Activated CD8-positive, alpha-beta T cell treated with anti-CD3 and anti-CD28 coated beads for 36 hours (primary cell): ENCODE results near the gene MAP3K3. TPM values are rescaled to one million over a fixed set of nuclear protein-coding genes. Genes with fewer than 3 reads are reported as not detected.

Experiments
- ATAC-seq: fragments of 200-7000 bp; cut with Tn5 transposase; one replicate; pipeline ENCODE4 v1.10.0; 2021; ENCODE audit warnings: mild to moderate bottlenecking, moderate library complexity
- CTCF ChIA-PET: fragments of 350-600 bp; sonication (Branson Sonifier 250); formaldehyde crosslinking; loops from one replicate; lab custom pipeline; 2021; ENCODE audit warnings: antibody characterized with exemption; lab: Charles Lee
- POLR2A ChIA-PET: fragments of 350-600 bp; sonication (Branson Sonifier 250); formaldehyde crosslinking; loops from one replicate; lab custom pipeline; 2021; ENCODE audit warnings: antibody characterized with exemption; lab: Charles Lee
- DNase-seq: peaks from one replicate; pipeline ENCODE4 v3.0.0-alpha.2; 2020
- H3K27ac Mint-ChIP-seq: one replicate; pipeline ENCODE4 v1.8.0; 2021; ENCODE audit warnings: mild to moderate bottlenecking, mixed read lengths
- H3K27me3 Mint-ChIP-seq: one replicate; pipeline ENCODE4 v1.8.0; 2021; ENCODE audit warnings: mixed read lengths
- H3K36me3 Mint-ChIP-seq: one replicate; pipeline ENCODE4 v1.8.0; 2021; ENCODE audit warnings: low read depth, mixed read lengths
- H3K4me1 Mint-ChIP-seq: one replicate; pipeline ENCODE4 v1.8.0; 2021; ENCODE audit warnings: low read depth, mixed read lengths
- H3K4me3 Mint-ChIP-seq: one replicate; pipeline ENCODE4 v1.8.0; 2021; ENCODE audit warnings: mild to moderate bottlenecking, moderate library complexity, mixed read lengths
- H3K9me3 Mint-ChIP-seq: one replicate; pipeline ENCODE4 v1.8.0; 2021; ENCODE audit warnings: mixed read lengths
- intact Hi-C: fragments of 100-400 bp; cut with micrococcal nuclease; formaldehyde crosslinking; loops from one replicate; pipeline ENCODE4 v1.10.0; 2022
- total RNA-seq, 2 experiments: library from RNA; stranded (reverse); gene quantifications; one replicate each; pipeline ENCODE4 v1.2.3, GENCODE V29; 2021
- TF ChIP-seq, protein P1 (sequence below): fragments of 200-600 bp; IDR thresholded peaks from one replicate; pipeline ENCODE4 v1.8.0; 2022; ENCODE audit warnings: antibody characterized with exemption, mild to moderate bottlenecking

Gene MAP3K3
- total RNA-seq, 2 experiments from 2014 or later, result 20.6 to 22.5 TPM

DNA sequence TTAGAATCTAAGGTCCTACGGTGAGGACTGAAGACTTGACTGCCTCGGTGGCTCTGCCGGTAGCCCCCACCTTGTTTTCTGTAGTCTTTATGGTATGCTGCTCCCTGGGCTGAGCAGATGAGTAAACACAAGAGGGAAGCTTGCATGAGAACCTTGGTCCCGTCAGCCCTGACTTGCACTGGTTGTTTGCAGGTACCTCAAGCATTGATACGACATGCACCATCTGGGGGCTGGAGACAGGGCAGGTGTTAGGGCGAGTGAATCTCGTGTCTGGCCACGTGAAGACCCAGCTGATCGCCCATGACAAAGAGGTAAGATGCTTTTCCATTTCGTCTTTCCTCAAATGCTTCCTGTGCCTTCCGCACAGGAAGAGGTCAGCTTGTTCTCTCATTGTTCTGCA is 42.6 kb upstream of the MAP3K3 start:
- H3K27me3 Mint-ChIP-seq, result no peaks in the 10 kb centered on the region
- H3K4me3 Mint-ChIP-seq, result no peak overlapping the region
- no peak overlapping the region for H3K27ac Mint-ChIP-seq
- peaks cover 8% of the 10 kb centered on the region for H3K4me1 Mint-ChIP-seq
- H3K9me3 Mint-ChIP-seq, result no peaks in the 10 kb centered on the region
- intact Hi-C loops, result no loop called here
- ATAC-seq (no peak), DNase-seq (no peak)
- H3K36me3 Mint-ChIP-seq, result peaks cover 10% of the 10 kb centered on the region
- POLR2A ChIA-PET, result no interaction called here
- TF ChIP-seq, protein P1, sequence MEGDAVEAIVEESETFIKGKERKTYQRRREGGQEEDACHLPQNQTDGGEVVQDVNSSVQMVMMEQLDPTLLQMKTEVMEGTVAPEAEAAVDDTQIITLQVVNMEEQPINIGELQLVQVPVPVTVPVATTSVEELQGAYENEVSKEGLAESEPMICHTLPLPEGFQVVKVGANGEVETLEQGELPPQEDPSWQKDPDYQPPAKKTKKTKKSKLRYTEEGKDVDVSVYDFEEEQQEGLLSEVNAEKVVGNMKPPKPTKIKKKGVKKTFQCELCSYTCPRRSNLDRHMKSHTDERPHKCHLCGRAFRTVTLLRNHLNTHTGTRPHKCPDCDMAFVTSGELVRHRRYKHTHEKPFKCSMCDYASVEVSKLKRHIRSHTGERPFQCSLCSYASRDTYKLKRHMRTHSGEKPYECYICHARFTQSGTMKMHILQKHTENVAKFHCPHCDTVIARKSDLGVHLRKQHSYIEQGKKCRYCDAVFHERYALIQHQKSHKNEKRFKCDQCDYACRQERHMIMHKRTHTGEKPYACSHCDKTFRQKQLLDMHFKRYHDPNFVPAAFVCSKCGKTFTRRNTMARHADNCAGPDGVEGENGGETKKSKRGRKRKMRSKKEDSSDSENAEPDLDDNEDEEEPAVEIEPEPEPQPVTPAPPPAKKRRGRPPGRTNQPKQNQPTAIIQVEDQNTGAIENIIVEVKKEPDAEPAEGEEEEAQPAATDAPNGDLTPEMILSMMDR, result no peak
- CTCF ChIA-PET, result no interaction called here

DNA sequence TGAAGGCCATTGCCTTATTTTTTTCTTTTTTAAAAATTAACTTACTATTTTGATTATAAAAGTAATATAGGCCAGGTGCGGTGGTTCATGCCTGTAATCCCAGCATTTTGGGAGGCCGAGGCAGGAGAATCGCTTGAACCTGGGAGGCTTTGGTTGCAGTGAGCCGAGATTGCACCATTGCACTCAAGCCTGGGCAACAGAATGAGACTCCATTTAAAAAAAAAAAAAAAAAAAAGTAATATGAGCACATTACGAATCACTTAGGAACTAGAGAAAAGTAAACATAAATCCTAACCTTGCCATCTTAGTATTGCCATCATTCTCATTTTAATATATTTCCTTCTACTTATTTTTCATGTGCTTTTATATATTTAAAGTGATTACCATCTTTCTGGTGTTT is 34.4 kb upstream of the MAP3K3 start:
- POLR2A ChIA-PET, result no interaction called here
- H3K4me1 Mint-ChIP-seq, result peaks cover 16% of the 10 kb centered on the region
- no peak overlapping the region for H3K27ac Mint-ChIP-seq
- no peak for ATAC-seq
- TF ChIP-seq, protein P1, result no peak
- no peak for DNase-seq
- H3K36me3 Mint-ChIP-seq, result peaks cover 40% of the 10 kb centered on the region
- no peak overlapping the region for H3K4me3 Mint-ChIP-seq
- H3K27me3 Mint-ChIP-seq, result no peaks in the 10 kb centered on the region
- intact Hi-C loops, result no loop called here
- CTCF ChIA-PET, result interaction anchor here (1.4 kb wide), 1 partner anchor 162 kb away, joined by 3 read pairs; no protein-coding TSS in a partner anchor
- no peaks in the 10 kb centered on the region for H3K9me3 Mint-ChIP-seq

DNA sequence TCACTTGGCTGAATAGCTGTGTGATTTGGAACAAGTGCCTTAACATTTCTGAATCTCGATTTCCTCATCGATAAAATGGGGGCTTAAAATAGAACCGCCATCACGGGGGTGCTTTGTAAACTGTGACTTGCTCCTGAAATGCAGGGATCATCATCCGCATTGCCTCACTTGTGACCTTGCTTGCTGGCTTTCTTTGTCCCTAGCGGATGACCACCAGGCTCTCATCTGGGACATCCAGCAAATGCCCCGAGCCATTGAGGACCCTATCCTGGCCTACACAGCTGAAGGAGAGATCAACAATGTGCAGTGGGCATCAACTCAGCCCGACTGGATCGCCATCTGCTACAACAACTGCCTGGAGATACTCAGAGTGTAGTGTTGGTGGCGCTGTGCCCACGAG is 33.4 kb upstream of the MAP3K3 start:
- CTCF ChIA-PET, result interaction anchor here (1.4 kb wide), 1 partner anchor 163 kb away, joined by 3 read pairs; no protein-coding TSS in a partner anchor
- H3K4me1 Mint-ChIP-seq, result peaks cover 18% of the 10 kb centered on the region
- ATAC-seq (no peak), DNase-seq (no peak)
- H3K27ac Mint-ChIP-seq, result no peak overlapping the region
- POLR2A ChIA-PET, result no interaction called here
- H3K4me3 Mint-ChIP-seq, result no peak overlapping the region
- intact Hi-C loops, result no loop called here
- no peaks in the 10 kb centered on the region for H3K27me3 Mint-ChIP-seq
- peaks cover 42% of the 10 kb centered on the region for H3K36me3 Mint-ChIP-seq
- TF ChIP-seq, protein P1, result no peak
- no peaks in the 10 kb centered on the region for H3K9me3 Mint-ChIP-seq

DNA sequence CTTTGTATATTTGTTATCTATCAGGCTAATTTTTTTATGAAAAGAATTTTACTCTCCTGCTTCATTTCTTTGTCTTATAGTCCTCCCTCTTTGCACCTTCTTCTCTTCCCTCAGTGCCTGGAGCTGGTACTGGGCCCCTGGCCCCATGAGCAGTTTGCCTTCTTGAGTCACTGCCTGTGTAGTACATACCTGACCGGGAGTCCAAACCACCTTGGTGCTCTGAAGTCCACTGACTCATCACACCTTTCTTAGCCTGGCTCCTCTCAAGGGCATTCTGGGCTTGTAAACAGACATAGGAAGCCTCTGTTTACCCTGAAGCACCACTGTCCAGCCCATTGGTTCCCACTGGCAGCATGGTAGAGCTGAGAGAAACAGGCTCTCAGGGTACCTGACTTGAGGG is 32.6 kb upstream of the MAP3K3 start:
- Mint-ChIP-seq H3K4me3 (no peak overlapping the region), H3K9me3 (no peaks in the 10 kb centered on the region), H3K27ac (no peak overlapping the region), H3K36me3 (peaks cover 39% of the 10 kb centered on the region), H3K4me1 (peaks cover 15% of the 10 kb centered on the region), H3K27me3 (no peaks in the 10 kb centered on the region)
- intact Hi-C loops, result no loop called here
- no peak for ATAC-seq
- TF ChIP-seq, protein P1, result no peak
- CTCF ChIA-PET, result interaction anchor here (2.8 kb wide), 1 partner anchor 23 kb away, joined by 15 read pairs; no protein-coding TSS in a partner anchor
- DNase-seq, result no peak
- POLR2A ChIA-PET, result no interaction called here

DNA sequence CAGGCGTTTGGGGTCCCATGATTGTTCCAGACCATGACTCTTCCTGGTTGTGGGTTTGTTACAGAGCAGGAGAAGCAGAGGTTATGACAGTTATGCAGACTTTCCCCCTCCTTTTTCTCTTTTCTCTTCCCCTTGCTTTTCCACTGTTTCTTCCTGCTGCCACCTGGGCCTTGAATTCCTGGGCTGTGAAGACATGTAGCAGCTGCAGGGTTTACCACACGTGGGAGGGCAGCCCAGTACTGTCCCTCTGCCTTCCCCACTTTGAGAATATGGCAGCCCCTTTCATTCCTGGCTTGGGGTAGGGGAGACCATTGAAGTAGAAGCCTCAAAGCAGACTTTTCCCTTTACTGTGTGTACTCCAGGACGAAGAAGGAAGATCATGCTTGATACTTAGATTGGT is 29.4 kb upstream of the MAP3K3 start:
- H3K27ac Mint-ChIP-seq, result no peak overlapping the region

More for the DNA sequence above, 29.4 kb upstream of the MAP3K3 start:
- DNase-seq, result no peak
- intact Hi-C loops, result no loop called here
- ChIA-PET CTCF (interaction anchor here (0.8 to 1.8 kb wide), 3 partner anchors 41 to 167 kb away, joined by 3 to 11 read pairs (median 3); no protein-coding TSS in a partner anchor), POLR2A (interaction anchor here (1.1 kb wide), 1 partner anchor 29 kb away, joined by 3 read pairs; the partner anchor contains the start of gene MAP3K3)
- TF ChIP-seq, protein P1, result no peak
- H3K9me3 Mint-ChIP-seq, result no peaks in the 10 kb centered on the region
- H3K36me3 Mint-ChIP-seq, result peaks cover 22% of the 10 kb centered on the region
- H3K4me1 Mint-ChIP-seq, result peaks cover 12% of the 10 kb centered on the region
- no peak overlapping the region for H3K4me3 Mint-ChIP-seq
- no peaks in the 10 kb centered on the region for H3K27me3 Mint-ChIP-seq
- no peak for ATAC-seq
